Measurements from ENCODE around the gene SMG6.
"Not testable (repeated sequence)": the region's sequence is repeated elsewhere in the genome, so short reads cannot be mapped to it uniquely, and the experiment has no call there.

The SMG6 gene

DNA sequence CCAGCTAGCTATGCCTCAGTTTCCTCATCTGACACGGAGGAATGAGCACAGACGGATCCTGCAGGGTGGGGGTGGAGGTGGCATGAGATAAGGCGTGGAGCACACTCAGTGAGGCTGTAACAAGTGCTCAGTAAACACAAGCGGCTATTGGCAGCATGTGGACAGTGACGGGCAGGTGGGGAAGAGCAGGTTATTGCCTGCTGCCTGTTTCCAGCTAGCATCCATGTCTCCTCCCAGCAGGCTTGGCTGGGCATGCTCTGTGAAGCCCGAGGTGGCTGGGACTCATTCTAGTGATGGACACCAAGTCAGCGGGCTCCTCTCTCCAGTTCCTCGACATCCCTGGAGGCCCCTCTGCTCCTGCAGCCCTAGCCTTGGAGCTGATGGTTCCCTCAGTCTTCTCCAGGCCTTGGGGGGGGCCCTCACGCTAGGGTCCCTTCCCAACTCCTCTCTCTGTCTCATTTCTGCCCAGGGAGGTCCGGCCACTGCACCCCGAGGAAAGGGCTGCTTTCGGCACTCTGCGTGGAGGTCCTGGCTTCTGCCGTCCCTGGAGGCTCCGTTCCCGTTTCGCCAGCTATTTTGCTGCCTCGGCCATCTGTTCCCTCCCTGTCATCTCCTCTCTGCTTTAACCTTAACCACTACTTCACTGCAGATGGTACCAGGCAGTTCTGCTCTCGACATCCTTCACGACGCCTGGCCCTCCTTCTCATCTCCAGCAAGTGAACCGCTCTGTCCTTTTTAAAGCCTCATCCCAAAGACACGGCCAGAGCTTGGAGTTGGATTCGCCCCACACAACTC, 284.7 kb downstream of the SMG6 start:
- Histone ChIP-seq H3K27me3 (peaks cover 83% of the 10 kb centered on the region), H3K36me3 (no peaks in the 10 kb centered on the region), H3K27ac (no peak overlapping the region), H3K4me1 (ENCODE audit: control insufficient read depth in 1 of 2, insufficient read depth in 1 of 2, low read depth in 1 of 2, low read length in 1 of 2) (peaks cover 3 to 11% of the 10 kb centered on the region in 2 experiments), H3K9me3 (no peaks in the 10 kb centered on the region), H3K4me3 (ENCODE audit: low read depth in 1 of 2, low read length in 1 of 2) (no peak overlapping the region)
- no peak for TF ChIP-seq CTCF (IDR thresholded peaks at IDR 0.05)

DNA sequence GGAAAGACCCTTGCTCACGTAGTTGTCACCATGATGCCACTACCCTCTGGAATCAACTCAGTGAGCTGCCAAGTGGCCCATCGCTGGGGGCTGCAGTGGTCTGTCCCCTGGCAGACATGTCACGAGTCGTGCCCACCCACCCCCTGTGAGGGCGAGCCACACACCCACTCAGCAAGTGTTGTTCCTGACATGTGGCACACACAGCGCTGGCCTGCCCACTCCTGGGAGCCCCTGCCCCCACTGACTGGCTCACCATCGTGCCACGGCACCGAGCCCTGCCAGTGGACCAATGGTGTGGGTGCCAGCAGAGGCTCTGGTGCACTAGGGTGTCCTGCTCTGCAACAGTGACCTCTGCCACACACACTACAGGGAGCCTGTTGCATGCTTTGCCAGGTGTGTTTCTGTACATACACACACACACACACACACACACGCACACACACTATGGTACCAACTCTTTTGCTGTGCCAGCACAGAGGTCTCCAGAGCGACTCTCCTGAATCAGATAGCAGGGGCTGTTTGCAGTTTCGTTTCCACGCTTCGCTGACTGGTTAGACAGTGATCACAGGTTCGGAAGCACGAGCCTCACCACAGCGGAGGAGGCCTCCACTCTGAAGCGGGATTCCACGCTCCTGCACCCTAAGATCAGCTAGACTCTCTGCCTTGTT, 286.2 kb downstream of the SMG6 start:
- Histone ChIP-seq H3K4me1 (ENCODE audit: control insufficient read depth in 1 of 2, insufficient read depth in 1 of 2, low read depth in 1 of 2, low read length in 1 of 2) (no peaks in the 10 kb centered on the region), H3K27me3 (peaks cover 79% of the 10 kb centered on the region), H3K4me3 (ENCODE audit: low read depth in 1 of 2, low read length in 1 of 2) (no peak overlapping the region), H3K27ac (no peak overlapping the region), H3K36me3 (no peaks in the 10 kb centered on the region), H3K9me3 (no peaks in the 10 kb centered on the region)
- no peak for TF ChIP-seq CTCF (IDR thresholded peaks at IDR 0.05)

DNA sequence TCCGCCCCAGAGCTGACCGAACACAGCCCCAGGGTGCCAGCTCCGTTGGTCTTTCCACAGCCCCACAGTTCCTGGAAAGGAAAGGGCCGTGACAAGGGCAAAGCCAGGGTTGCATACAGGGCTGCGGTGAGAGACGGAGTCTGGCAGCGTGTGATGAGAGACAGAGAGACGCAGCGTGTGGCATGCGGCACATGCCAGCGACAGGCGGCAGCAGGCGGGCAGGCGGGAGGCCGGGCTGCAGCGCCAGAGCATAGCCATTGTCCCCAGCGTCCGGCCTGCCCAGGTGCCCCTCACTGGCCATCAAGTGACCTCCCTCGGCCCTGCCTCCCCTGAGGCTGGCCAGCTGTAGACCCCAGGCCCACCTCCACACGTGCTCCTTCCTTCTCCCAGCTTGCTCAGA, 287.1 kb downstream of the SMG6 start:
- Histone ChIP-seq H3K27me3 (peaks cover 79% of the 10 kb centered on the region), H3K36me3 (no peaks in the 10 kb centered on the region), H3K9me3 (no peaks in the 10 kb centered on the region), H3K27ac (no peak overlapping the region), H3K4me1 (ENCODE audit: control insufficient read depth in 1 of 2, insufficient read depth in 1 of 2, low read depth in 1 of 2, low read length in 1 of 2) (no peaks in the 10 kb centered on the region), H3K4me3 (ENCODE audit: low read depth in 1 of 2, low read length in 1 of 2) (no peak overlapping the region)
- TF ChIP-seq CTCF (IDR thresholded peaks at IDR 0.05): no peak

- no peak overlapping the region for H3K4me3 ChIP-seq (ENCODE audit: low read depth in 1 of 2, low read length in 1 of 2)
- H3K9me3 ChIP-seq: no peaks in the 10 kb centered on the region
- peaks cover 76% of the 10 kb centered on the region for H3K27me3 ChIP-seq
These were observed 288.3 kb downstream of the SMG6 start for GRCh38 chr17:2015314-2015713.

DNA sequence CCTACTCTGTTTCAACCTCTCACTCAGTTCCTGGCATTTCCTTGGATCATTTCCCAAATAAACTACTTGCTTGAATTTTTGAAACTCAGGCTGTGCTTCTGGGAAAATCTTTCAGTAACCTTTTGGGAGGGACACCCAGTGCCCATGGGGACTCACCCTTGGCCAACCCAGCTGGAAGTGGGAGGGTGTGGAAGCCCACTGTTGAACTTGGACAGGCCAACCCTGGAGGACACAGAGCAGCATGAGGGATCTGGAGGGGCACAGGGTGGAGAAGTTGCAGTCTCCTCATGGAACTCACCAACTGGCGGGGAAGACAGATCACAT, 289.6 kb downstream of the SMG6 start:
- peaks cover 64% of the 10 kb centered on the region for H3K27me3 ChIP-seq
- H3K9me3 ChIP-seq: no peaks in the 10 kb centered on the region
- H3K4me1 ChIP-seq (ENCODE audit: control insufficient read depth in 1 of 2, insufficient read depth in 1 of 2, low read depth in 1 of 2, low read length in 1 of 2): no peaks in the 10 kb centered on the region
- H3K4me3 ChIP-seq (ENCODE audit: low read depth in 1 of 2, low read length in 1 of 2): no peak overlapping the region
- TF ChIP-seq CTCF (IDR thresholded peaks at IDR 0.05): no peak
- H3K36me3 ChIP-seq: no peaks in the 10 kb centered on the region
- H3K27ac ChIP-seq: no peak overlapping the region

More at GRCh38 chr17:2015314-2015713, 288.3 kb downstream of the SMG6 start:
- Histone ChIP-seq H3K4me1 (ENCODE audit: control insufficient read depth in 1 of 2, insufficient read depth in 1 of 2, low read depth in 1 of 2, low read length in 1 of 2) (no peaks in the 10 kb centered on the region), H3K27ac (no peak overlapping the region), H3K36me3 (no peaks in the 10 kb centered on the region)
- TF ChIP-seq CTCF (IDR thresholded peaks at IDR 0.05): no peak

DNA sequence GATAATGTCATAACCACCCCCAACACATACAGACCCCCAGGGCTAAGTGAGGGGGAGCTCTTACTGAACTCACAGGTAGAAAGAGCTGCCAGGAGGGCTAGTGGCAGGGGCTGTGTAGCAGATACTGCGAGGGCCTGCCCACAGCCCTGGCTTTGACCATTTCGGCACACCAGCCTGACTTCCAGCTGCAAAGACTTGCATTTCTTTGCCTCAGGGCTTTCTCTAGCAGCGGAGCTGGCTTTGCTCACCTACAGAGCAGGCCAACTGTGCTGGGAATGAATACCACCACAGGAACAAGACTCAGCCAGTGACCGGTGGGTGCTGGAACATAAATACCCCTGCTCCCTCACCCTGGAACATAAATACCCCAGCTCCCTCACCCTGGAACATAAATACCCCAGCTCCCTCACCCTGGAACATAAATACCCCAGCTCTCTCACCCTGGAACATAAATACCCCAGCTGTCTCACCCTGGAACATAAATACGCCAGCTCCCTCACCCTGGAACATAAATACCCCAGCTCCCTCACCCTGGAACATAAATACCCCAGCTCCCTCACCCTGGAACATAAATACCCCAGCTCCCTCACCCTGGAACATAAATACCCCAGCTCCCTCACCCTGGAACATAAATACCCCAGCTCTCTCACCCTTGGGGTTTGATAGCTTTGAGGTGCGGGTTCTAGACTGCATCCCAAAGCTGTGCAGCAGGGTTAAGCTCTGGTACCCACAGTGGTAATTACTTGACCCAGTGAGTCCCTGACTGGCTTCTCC, 290.2 kb downstream of the SMG6 start:
- peaks cover 64% of the 10 kb centered on the region for H3K27me3 ChIP-seq
- not testable (repeated sequence) for H3K9me3 ChIP-seq; H3K27ac ChIP-seq; H3K4me1 ChIP-seq (ENCODE audit: control insufficient read depth in 1 of 2, insufficient read depth in 1 of 2, low read depth in 1 of 2, low read length in 1 of 2); H3K4me3 ChIP-seq (ENCODE audit: low read depth in 1 of 2, low read length in 1 of 2); H3K36me3 ChIP-seq

Measured in neutrophil (primary cell).